Activated CD8-positive, alpha-beta memory T cell treated with anti-CD3 and anti-CD28 coated beads for 4 hours (primary cell): ENCODE measurements around the gene OTX2.

Experiments used
- DNase-seq, 2 donors: peaks; one replicate each; pipeline ENCODE4 v3.0.0-alpha.2; 2020; ENCODE audit warnings: low read depth in 2 of 2

Gene OTX2

GRCh38 chr14:56812364-56813141 is 2.3 kb upstream of the OTX2 start:
- DNase-seq = no peak

DNA sequence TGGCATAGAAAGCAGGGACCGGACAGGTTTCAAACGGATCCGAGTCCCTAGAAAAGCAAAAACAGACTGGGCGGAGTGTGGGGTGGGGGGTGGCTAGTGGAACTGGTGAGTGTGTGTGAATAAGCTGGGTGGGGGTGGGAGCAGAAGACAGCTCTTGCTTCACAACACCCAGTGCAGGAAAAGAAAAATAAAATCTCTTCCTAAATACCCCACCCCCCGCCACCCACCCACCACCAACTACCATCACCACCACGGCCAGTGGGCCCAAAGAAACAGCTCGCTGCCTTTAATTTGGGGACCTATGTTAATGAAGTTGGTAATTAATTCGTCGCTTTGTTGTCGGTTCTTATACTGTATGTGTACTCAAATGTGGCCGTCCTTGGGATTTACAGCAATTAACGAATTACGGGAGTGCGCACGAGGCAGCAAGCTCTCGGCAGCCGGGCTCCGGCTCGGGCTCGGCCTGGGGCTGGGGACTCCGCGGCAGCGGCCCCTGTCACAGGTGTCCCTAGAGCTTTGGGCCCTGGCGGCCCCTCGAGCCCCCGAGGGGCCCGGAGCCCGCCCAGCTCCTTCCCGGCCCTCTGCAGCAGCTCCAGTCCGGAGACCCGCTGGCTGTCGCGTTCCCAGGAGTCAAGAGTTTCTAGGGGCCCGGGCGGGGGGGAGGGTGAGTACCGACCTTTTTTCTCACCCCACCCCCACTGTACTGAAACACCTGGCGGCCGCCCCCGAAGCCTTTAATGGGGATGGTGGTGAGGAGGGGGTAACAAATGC is 1.5 kb upstream of the OTX2 start:
- DNase-seq = no peak

DNA sequence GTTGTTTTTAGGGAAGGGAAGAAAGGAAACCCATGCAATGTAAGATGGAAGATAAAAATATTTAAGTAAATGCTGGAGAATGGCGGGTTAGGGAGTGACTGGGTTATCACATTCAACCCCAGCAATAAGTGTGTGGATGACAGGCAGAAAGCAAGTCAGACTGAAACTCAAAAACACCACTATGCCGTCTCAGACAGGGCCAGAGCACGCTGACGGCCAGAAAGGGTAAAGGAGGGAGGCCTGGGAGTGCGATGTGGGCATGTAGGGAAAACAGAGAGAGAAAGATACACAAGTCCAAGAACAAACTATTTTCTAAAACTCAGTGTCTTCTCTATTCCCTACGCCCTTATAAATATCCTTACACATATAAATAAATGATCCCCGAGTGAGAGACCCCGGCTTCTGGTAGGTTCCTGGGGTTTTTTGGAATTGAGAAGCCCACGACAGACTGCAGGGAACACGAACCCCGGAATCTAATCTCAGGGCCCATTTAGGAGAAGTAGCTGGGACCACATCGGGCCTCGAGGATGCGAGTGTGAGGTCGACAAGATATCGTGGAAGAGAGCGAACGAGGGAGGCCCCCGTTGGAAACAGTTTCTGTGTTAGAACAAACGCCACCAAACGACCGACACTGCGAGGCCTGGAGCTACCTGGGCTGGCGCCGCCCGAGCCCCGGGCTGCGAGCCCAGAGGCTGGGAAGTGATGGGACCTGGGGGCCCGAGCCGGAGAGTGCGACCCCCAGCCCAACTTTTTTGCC is 735 bp upstream of the OTX2 start:
- DNase-seq = no peak

GRCh38 chr14:56809270-56810146 is 771 bp downstream of the OTX2 start:
- no peak for DNase-seq

- DNase-seq = no peak
These were observed 1.7 kb downstream of the OTX2 start for GRCh38 chr14:56808383-56809269.

- no peak for DNase-seq
These were observed 2.2 kb downstream of the OTX2 start for GRCh38 chr14:56808110-56808382.

- no peak for DNase-seq
These were observed 2.7 kb downstream of the OTX2 start for GRCh38 chr14:56807386-56808109.

DNA sequence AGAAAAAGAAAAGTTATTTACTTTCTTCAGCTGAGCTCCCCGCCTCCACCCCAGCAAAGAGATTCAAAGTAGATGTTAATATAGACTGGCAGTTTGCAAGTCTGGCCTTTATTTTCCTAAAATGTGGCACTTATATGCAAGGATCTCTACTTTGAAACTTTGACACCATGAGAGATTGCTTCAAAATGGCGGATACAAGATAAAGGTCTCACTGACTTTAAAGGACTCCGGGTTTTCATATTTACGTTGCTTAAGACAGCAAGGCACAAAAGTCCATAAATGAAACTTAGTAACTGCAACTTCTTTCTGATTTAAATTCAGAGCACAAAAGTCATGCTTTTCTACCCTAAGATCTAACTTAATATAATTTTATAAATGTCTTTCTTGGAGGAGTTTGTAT is 3.5 kb downstream of the OTX2 start:
- DNase-seq = no peak

DNA sequence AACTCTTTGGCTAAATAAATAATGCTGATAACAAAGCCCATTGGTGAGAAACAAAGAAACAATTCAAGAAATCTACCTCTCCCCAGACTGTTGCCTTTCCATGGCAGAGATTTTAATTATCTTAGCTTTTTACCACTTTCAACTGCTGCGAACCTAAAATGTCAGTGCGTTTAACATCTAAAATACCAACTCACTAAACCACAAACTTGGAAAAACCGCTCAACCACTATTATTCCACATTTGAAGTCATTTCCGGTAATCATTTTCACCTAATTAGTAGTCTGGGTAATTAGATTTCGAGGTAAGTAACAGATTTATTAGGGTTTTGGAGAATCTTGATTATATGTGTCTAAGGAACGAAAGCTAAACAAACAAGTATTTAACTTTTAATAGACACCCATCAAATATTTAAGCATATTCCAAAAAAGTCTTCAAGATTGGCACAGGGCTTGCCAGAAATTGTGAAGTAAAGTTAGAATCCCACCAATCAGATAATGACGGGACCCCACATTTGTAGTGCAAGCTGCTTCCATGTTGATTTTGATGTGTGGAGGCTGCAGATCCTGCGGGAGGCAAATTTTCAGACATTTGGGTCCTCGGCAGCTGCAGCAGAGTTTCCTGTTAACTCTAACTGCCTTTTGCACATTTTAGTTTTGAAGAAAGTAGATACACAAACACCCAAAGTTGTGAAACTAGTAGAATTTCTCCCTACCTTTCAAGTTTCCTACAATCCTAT is 4.1 kb downstream of the OTX2 start:
- DNase-seq = no peak

DNA sequence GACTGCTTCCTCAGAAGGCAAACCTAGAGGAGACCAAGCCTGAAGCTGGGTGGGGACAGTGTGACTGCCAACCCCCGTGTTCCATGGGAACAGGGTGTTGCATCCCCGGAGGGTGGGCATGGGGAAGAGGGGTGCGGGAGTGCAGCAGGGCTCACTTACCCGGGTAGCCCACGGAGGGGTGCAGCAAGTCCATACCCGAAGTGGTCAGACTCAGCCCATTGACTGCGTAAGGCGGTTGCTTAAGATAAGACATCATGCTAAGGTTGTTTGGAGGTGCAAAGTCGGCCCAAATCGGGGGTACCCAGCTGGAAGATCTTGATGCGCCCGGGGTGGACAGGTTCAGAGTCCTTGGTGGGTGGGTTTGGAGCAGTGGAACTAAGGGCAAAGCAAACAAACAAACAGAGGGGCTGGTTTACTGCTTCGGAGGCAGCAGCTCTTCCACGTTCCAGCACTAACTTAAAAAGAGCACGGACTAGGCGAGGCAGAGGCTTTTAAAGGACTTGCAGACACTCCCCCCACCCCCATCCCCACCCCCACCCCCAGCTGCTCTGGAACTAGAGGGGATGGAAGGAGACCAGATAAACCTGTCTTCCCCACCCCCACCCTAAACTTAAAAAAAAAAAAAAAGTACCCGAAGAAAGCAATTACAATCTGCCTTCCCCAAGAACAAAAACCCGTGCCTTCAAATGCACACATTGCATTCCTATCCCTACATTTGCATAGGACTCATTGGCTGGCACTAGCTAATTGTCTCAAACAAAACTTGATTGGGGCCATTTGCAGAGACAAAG is 4.9 kb downstream of the OTX2 start:
- no peak for DNase-seq

- no peak for DNase-seq
These were observed 6.3 kb downstream of the OTX2 start for GRCh38 chr14:56803816-56804535.

DNA sequence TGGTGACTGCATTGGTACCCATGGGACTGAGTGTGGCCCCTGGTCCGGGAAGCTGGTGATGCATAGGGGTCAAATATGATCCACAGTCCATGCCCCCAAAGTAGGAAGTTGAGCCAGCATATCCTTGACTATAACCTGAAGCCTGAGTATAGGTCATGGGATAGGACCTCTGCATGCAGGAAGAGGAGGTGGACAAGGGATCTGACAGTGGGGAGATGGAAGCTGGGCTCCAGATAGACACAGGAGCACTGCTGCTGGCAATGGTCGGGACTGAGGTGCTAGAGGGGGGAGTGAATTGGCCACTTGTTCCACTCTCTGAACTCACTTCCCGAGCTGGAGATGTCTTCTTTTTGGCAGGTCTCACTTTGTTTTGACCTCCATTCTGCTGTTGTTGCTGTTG is 8.4 kb downstream of the OTX2 start:
- no peak for DNase-seq

- no peak for DNase-seq
These were observed 11.0 kb downstream of the OTX2 start for GRCh38 chr14:56799343-56799645.

DNA sequence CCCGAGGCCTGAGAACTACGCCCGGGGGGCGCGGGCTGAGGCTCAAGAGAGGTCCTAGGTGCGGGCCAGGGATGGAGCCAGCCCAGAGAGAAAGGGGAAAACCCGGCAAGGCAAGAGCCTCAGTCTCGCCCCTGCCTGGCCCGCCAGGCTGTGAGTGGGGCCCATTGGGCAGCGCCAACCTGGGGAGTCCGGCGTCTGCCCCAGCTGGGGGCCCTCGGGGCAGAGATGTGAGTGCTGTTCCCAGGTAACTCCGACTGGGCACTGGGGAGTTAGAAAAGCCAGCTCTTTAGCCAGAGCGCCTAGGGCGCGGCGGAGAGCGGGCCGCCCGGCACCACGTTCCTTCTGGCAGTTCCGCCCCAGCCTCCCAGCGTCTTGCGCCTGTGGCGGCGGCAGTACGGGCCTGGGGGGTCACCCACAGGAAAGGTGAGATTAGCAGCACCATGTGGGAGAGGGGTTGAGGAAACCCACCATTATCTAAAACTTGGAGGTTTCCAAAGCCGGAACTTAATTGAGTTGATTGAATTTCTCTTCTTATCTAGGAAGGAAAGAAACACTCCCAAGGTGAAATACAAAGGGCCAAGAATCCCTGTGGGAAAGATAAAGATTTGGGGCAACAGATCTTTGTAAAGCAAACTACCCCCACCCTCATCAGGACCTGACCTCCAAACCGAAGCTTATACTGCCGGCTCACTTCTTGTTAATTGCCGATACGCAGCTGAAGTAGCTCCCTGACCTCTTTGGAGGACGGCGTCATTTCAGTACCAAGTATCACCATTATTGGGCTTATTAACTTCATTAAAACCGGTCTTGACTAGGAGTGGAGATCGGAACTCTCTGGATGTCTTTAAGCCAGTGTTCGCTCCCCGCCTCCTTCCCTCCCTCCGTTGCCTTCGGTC is 11.6 kb downstream of the OTX2 start:
- no peak for DNase-seq

DNA sequence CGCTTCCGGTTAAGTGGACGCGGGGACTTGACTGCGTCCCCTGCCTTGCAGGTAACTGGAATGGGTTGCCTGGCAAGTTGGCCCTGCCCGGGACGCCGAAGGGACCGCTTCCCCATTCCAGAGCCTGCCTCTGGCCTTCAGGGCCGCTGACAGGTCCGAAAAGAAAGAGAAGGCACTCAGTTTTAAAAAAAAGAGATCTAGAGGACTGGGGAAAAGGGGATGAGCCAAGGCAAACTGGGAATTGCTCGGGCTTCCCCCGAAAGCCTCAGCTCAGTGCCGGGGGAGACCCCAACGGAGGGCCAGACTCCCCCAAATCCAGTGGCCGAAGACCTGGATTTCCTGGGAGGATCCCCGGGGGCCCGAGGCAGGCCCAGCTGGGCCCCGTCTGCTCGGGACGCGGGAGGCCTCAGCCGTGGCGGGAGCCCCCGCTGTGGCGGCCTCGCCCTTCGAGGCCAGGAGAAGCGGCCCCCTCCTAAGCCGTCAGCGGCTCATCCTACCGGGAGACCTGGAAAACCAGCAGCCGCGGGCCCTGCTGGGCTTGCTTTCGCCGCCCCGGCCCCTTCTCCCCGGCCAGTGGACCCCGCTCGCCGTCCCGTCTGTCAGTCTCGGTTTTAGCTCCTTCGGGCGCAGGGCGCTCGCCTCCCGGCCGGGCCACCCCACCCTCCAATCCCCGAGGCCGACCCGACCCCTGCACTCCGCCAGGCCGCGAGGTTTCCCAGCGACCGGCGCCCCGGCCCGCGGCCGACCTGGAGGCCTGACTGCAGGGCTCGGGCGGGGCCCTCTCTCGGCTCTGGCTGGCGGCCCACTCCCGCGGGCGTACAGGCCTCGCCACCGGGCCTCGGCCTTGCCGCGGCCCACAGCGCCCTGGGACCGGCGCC is 12.5 kb downstream of the OTX2 start:
- DNase-seq = no peak

DNA sequence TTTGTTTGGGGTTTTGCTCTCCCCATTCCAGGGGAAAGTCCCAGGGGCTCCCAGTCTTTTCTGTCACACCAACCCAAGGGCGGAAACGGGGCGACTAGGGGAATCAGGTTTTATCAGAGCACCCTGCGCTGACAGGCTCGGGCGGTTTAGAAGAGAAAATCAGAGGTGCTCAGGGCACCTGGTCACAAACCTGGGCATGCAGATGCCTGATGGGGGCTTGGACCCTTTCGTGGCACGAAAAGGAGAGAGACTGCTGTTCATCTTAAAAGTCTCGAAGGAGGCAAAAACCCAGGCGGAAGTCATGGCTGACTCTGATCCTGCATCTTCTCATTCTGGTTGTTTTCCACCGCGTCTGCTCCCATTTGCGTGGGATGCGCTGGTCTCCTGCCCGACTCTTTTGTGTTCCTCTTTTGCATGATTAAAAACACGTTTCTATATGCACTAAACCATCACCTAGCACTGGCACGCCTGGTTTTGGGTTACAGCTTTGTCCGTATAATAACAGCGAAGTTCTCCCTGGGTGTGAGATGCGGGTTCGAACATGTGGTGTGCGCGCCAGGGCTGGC is 13.2 kb downstream of the OTX2 start:
- DNase-seq = no peak
